H9 (cell line): Measurements from ENCODE around the gene ETV5. TPM values are rescaled to one million over a fixed set of nuclear protein-coding genes. Genes with fewer than 3 reads are reported as not detected.

Source experiments
- DNase-seq: peaks from one replicate; pipeline ENCODE4 v3.0.0-alpha.2; 2017
- H2AFZ ChIP-seq: one replicate; pipeline ENCODE4 v1.6.1; 2013; ENCODE audit warnings: mild to moderate bottlenecking, low read length, control low read depth, moderate library complexity
- H2AK5ac ChIP-seq: 2 replicates; pipeline ENCODE4 v1.6.1; 2013; ENCODE audit warnings: low read length, control low read depth, mixed read lengths; ENCODE audit not compliant: insufficient read length
- H2BK120ac ChIP-seq: one replicate; pipeline ENCODE4 v1.6.1; 2013; ENCODE audit warnings: low read depth, mild to moderate bottlenecking, low read length, control low read depth, inconsistent platforms; ENCODE audit not compliant: poor library complexity, severe bottlenecking
- H2BK12ac ChIP-seq: 2 replicates; pipeline ENCODE4 v1.6.1; 2013; ENCODE audit warnings: low read length, control low read depth, mixed read lengths, low read depth; ENCODE audit not compliant: insufficient read length
- H2BK15ac ChIP-seq: 2 replicates; pipeline ENCODE4 v1.6.1; 2013; ENCODE audit warnings: low read depth, low read length, control low read depth
- H2BK20ac ChIP-seq: one replicate; pipeline ENCODE4 v1.6.1; 2013; ENCODE audit warnings: low read depth, mild to moderate bottlenecking, low read length, control low read depth, inconsistent platforms; ENCODE audit not compliant: poor library complexity, severe bottlenecking
- H2BK5ac ChIP-seq: 2 replicates; pipeline ENCODE4 v1.6.1; 2013; ENCODE audit warnings: low read length, control low read depth, mixed read lengths; ENCODE audit not compliant: insufficient read length
- H3K14ac ChIP-seq: 2 replicates; pipeline ENCODE4 v1.6.1; 2013; ENCODE audit warnings: low read length, control low read depth; ENCODE audit not compliant: insufficient read depth
- H3K18ac ChIP-seq: 2 replicates; pipeline ENCODE4 v1.6.1; 2013; ENCODE audit warnings: low read depth, mild to moderate bottlenecking, mixed read lengths, low read length, control low read depth; ENCODE audit not compliant: insufficient read length
- H3K23ac ChIP-seq: 2 replicates; pipeline ENCODE4 v1.6.1; 2013; ENCODE audit warnings: low read length, control low read depth, mixed read lengths, low read depth; ENCODE audit not compliant: insufficient read length
- H3K23me2 ChIP-seq: 2 replicates; pipeline ENCODE4 v1.6.1; 2013; ENCODE audit warnings: low read depth, mild to moderate bottlenecking, mixed read lengths, low read length, control low read depth; ENCODE audit not compliant: insufficient read length, poor library complexity, severe bottlenecking
- H3K27ac ChIP-seq: 2 replicates; pipeline ENCODE4 v1.5.1; 2013; ENCODE audit warnings: low read length, control low read depth, mixed read lengths, low read depth; ENCODE audit not compliant: insufficient read length
- H3K27me3 ChIP-seq: 2 replicates; pipeline ENCODE4 v1.6.1; 2013; ENCODE audit warnings: low read length, control low read depth, inconsistent platforms; ENCODE audit not compliant: insufficient read depth
- H3K4ac ChIP-seq: 2 replicates; pipeline ENCODE4 v1.6.1; 2013; ENCODE audit warnings: low read depth, mild to moderate bottlenecking, control low read depth, inconsistent platforms, low read length, moderate library complexity
- H3K4me1 ChIP-seq: 2 replicates; pipeline ENCODE4 v1.6.1; 2013; ENCODE audit warnings: low read length, control low read depth, inconsistent platforms; ENCODE audit not compliant: insufficient read depth
- H3K4me2 ChIP-seq: 2 replicates; pipeline ENCODE4 v1.6.1; 2013; ENCODE audit warnings: low read length, control low read depth, mixed read lengths; ENCODE audit not compliant: insufficient read length, insufficient read depth
- H3K56ac ChIP-seq: 2 replicates; pipeline ENCODE4 v1.6.1; 2013; ENCODE audit warnings: low read depth, mild to moderate bottlenecking, mixed read lengths, low read length, control low read depth; ENCODE audit not compliant: insufficient read length
- H3K79me1 ChIP-seq: 2 replicates; pipeline ENCODE4 v1.6.1; 2013; ENCODE audit warnings: low read depth, mild to moderate bottlenecking, moderate library complexity, low read length, control low read depth, inconsistent platforms; ENCODE audit not compliant: insufficient read depth, poor library complexity, severe bottlenecking
- H3K79me2 ChIP-seq: 2 replicates; pipeline ENCODE4 v1.6.1; 2013; ENCODE audit warnings: low read length, control low read depth, inconsistent platforms; ENCODE audit not compliant: insufficient read depth
- H3K9ac ChIP-seq: 2 replicates; pipeline ENCODE4 v1.6.1; 2013; ENCODE audit warnings: low read length, control low read depth, mixed read lengths; ENCODE audit not compliant: insufficient read length; ENCODE audit errors: extremely low read depth
- H3K9me3 ChIP-seq: one replicate; pipeline ENCODE4 v1.6.1; 2013; ENCODE audit warnings: low read depth, low read length, inconsistent platforms; ENCODE audit not compliant: control insufficient read depth
- H3T11ph ChIP-seq: one replicate; pipeline ENCODE4 v1.6.1; 2013; ENCODE audit warnings: mild to moderate bottlenecking, low read length, control low read depth, inconsistent platforms
- H4K20me1 ChIP-seq: one replicate; pipeline ENCODE4 v1.6.1; 2013; ENCODE audit not compliant: control insufficient read depth, insufficient read length, insufficient read depth
- H4K5ac ChIP-seq: 2 replicates; pipeline ENCODE4 v1.6.1; 2013; ENCODE audit warnings: low read depth, mild to moderate bottlenecking, mixed read lengths, low read length, control low read depth; ENCODE audit not compliant: insufficient read length
- H4K8ac ChIP-seq: replicated peaks from 2 replicates; pipeline ENCODE4 v1.6.1; 2013; ENCODE audit warnings: low read length, control low read depth, mixed read lengths, low read depth; ENCODE audit not compliant: insufficient read length
- H4K91ac ChIP-seq: 2 replicates; pipeline ENCODE4 v1.6.1; 2013; ENCODE audit warnings: low read depth, mild to moderate bottlenecking, moderate library complexity, mixed read lengths, low read length, control low read depth; ENCODE audit not compliant: insufficient read length
- H3K27ac Mint-ChIP-seq, 3 experiments: 2 replicates in 2 of 3; 3 replicates in 1 of 3; pipeline ENCODE4 v1.8.0; 2020 to 2021; ENCODE audit warnings: mixed read lengths in 3 of 3, mild to moderate bottlenecking in 1 of 3, moderate library complexity in 1 of 3
- H3K27me3 Mint-ChIP-seq: 2 replicates; pipeline ENCODE4 v1.8.0; 2021; ENCODE audit warnings: low read depth, mild to moderate bottlenecking, moderate library complexity, mixed read lengths
- H3K36me3 Mint-ChIP-seq, 3 experiments: 2 replicates in 2 of 3; 3 replicates in 1 of 3; pipeline ENCODE4 v1.8.0; 2020 to 2021; ENCODE audit warnings: low read depth in 3 of 3, mixed read lengths in 3 of 3; ENCODE audit not compliant: insufficient read depth in 1 of 3
- H3K4me1 Mint-ChIP-seq, 2 experiments: 2 replicates each; pipeline ENCODE4 v1.8.0; 2020; ENCODE audit warnings: mixed read lengths in 2 of 2
- H3K4me3 Mint-ChIP-seq, 2 experiments: 2 replicates in 1 of 2; 3 replicates in 1 of 2; pipeline ENCODE4 v1.8.0; 2020 to 2021; ENCODE audit warnings: mild to moderate bottlenecking in 2 of 2, mixed read lengths in 2 of 2, moderate library complexity in 1 of 2
- H3K9me3 Mint-ChIP-seq, 2 experiments: 2 replicates in 1 of 2; 3 replicates in 1 of 2; pipeline ENCODE4 v1.8.0; 2020; ENCODE audit warnings: mild to moderate bottlenecking in 2 of 2, mixed read lengths in 2 of 2, moderate library complexity in 1 of 2
- WGBS: extraction: QIAGEN DNeasy Blood & Tissue Kit; methylation state at CpG from one replicate; pipeline ENCODE4 v1.1.7; 2013; ENCODE audit warnings: missing lambda C conversion rate, low lambda C conversion rate, mixed read lengths; ENCODE audit not compliant: insufficient read length; ENCODE audit errors: extremely low coverage; 5-methylcytosine and 5-hydroxymethylcytosine counted together
- total RNA-seq: library from RNA; stranded (reverse); gene quantifications from 2 replicates; pipeline ENCODE4 v1.2.1, GENCODE V29; 2021
- TF ChIP-seq, protein P1 (sequence below): fragments of 200-600 bp; sonication (generic); conservative IDR thresholded peaks from 3 replicates; pipeline ENCODE4 v1.8.0; 2021; ENCODE audit warnings: antibody characterized with exemption, mild to moderate bottlenecking

Gene ETV5
- total RNA-seq, 1 experiment from 2014 or later: 7.7 TPM

DNA sequence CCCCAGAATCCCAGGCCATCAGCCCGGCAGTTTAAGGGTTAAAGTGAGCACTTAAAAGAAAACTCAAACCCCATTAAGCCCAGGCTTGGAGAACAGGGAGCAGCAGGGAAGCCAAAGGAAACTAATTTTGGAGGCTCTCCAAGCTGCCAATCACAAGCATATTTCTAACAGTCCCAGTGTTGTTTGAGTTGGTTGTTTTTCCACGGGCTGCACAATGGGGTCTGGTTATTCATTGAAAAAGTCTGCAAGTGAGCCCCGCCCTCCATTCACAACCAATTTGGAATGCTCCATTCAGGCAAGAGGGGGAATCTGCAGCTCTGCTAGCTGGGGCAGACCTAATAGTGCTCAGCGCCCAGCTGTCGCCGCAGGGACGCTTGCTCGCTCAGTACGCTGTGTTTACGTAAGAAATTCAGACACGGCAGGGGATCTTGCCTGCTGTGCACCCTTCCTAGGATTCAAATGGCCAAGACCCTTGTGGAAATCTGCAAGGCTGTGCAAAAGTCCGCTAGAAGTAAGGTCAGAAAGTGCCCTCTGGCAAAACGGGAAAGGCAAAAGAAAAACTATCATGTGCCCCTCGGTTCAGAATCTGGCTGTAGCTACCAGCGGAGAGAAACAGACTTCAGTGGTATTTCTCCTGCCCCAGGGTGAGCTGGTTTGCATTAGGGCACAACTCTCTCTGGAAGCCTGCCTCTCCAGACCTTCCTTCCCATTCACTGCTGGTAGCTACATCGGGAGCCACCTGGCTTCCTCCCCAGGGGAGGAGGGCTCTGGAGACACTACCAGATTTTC is 11.0 kb downstream of the ETV5 start:
- H3K36me3 Mint-ChIP-seq: peaks cover 0 to 21% (median 0%) of the 10 kb centered on the region in 3 experiments; a peak in 3 of 7 replicates
- peaks cover 41 to 42% of the 10 kb centered on the region in 2 experiments for H3K4me1 Mint-ChIP-seq
- Histone ChIP-seq H2BK15ac (no peak overlapping the region), H3K4me2 (peak overlapping the region; percentile 97), H4K91ac (no peak overlapping the region), H2BK120ac (no peak overlapping the region), H3K79me2 (no peaks in the 10 kb centered on the region), H3K14ac (no peak overlapping the region; the same call in 1 of the 2 replicates), H3K56ac (no peak overlapping the region), H4K20me1 (no peaks in the 10 kb centered on the region), H3K27me3 (peaks cover 3% of the 10 kb centered on the region; the same call in 1 of the 2 replicates), H3K9me3 (no peaks in the 10 kb centered on the region), H2BK20ac (no peak overlapping the region), H3K18ac (no peak overlapping the region), H3T11ph (no peak overlapping the region), H2AFZ (no peak overlapping the region), H3K9ac (peak overlapping the region; percentile 20), H3K79me1 (no peaks in the 10 kb centered on the region), H3K23me2 (peaks cover 4% of the 10 kb centered on the region), H3K4ac (no peak overlapping the region), H3K27ac (no peak overlapping the region), H2BK12ac (no peak overlapping the region), H2AK5ac (no peak overlapping the region), H2BK5ac (no peak overlapping the region), H3K4me1 (peaks cover 10% of the 10 kb centered on the region; the same call in 1 of the 2 replicates), H4K8ac (no peak overlapping the region), H4K5ac (no peak overlapping the region), H3K23ac (no peak overlapping the region)
- peak overlapping the region in 1 of 3 experiments; percentile 94; a peak in 3 of 7 replicates for H3K27ac Mint-ChIP-seq
- peak; percentile 89 for DNase-seq
- H3K27me3 Mint-ChIP-seq: peaks cover 84% of the 10 kb centered on the region
- no peaks in the 10 kb centered on the region for H3K9me3 Mint-ChIP-seq
- no CpG with 5 or more reads among the region's 16 CpGs for WGBS
- TF ChIP-seq, protein P1, sequence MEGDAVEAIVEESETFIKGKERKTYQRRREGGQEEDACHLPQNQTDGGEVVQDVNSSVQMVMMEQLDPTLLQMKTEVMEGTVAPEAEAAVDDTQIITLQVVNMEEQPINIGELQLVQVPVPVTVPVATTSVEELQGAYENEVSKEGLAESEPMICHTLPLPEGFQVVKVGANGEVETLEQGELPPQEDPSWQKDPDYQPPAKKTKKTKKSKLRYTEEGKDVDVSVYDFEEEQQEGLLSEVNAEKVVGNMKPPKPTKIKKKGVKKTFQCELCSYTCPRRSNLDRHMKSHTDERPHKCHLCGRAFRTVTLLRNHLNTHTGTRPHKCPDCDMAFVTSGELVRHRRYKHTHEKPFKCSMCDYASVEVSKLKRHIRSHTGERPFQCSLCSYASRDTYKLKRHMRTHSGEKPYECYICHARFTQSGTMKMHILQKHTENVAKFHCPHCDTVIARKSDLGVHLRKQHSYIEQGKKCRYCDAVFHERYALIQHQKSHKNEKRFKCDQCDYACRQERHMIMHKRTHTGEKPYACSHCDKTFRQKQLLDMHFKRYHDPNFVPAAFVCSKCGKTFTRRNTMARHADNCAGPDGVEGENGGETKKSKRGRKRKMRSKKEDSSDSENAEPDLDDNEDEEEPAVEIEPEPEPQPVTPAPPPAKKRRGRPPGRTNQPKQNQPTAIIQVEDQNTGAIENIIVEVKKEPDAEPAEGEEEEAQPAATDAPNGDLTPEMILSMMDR: no peak
- H3K4me3 Mint-ChIP-seq: peak overlapping the region; percentile 61 to 86
